ENCODE measurements around the gene TNFRSF1B. TPM values are rescaled to one million over a fixed set of nuclear protein-coding genes. Genes with fewer than 3 reads are reported as not detected.
"Not testable (repeated sequence)": the region's sequence is repeated elsewhere in the genome, so short reads cannot be mapped to it uniquely, and the experiment has no call there.

Gene TNFRSF1B
- total RNA-seq, 4 donors from 2014 or later = 8.8 to 53.4 (median 24.2) TPM

GRCh38 chr1:12208764-12209494, 42.1 kb downstream of the TNFRSF1B start:
- no peak for TF ChIP-seq POLR2A (IDR thresholded peaks at IDR 0.05)
- TF ChIP-seq, protein P1, sequence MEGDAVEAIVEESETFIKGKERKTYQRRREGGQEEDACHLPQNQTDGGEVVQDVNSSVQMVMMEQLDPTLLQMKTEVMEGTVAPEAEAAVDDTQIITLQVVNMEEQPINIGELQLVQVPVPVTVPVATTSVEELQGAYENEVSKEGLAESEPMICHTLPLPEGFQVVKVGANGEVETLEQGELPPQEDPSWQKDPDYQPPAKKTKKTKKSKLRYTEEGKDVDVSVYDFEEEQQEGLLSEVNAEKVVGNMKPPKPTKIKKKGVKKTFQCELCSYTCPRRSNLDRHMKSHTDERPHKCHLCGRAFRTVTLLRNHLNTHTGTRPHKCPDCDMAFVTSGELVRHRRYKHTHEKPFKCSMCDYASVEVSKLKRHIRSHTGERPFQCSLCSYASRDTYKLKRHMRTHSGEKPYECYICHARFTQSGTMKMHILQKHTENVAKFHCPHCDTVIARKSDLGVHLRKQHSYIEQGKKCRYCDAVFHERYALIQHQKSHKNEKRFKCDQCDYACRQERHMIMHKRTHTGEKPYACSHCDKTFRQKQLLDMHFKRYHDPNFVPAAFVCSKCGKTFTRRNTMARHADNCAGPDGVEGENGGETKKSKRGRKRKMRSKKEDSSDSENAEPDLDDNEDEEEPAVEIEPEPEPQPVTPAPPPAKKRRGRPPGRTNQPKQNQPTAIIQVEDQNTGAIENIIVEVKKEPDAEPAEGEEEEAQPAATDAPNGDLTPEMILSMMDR (IDR thresholded peaks at IDR 0.05) = peak; percentile 91 to 97 (median 95)
- intact Hi-C loops (cut with DNase I; ENCODE audit: low total_unique reads) = loop anchor here (2.0 kb wide), 1 partner anchor 84 kb away; no protein-coding TSS in a partner anchor
- H3K4me1 ChIP-seq = no peaks in the 10 kb centered on the region
- H3K36me3 ChIP-seq = no peaks in the 10 kb centered on the region
- peak overlapping the region in 1 of 2 donors; percentile 26 for H3K27ac ChIP-seq
- H3K27me3 ChIP-seq = no peaks in the 10 kb centered on the region
- no peaks in the 10 kb centered on the region for H3K9me3 ChIP-seq
- peak; percentile 87 to 88 for DNase-seq
- no peak overlapping the region for H3K4me3 ChIP-seq

DNA sequence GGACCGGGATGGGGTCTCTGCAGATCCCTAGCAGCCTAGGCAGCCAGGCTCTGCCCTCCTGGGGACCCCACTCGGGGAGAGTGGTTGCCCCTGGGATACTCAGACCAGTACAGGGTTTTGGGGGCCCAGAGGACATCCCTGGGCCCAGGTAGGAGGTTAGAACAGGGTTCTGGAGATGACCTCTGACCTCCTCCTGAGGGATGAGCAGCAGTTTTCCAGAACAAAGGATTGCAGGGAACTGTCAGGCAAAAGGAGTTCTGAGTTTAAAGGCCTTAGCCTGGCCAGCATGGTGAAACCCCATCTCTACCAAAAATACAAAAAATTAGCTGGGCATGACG, 42.7 kb downstream of the TNFRSF1B start:
- peak overlapping the region in 1 of 2 donors; percentile 26 for H3K27ac ChIP-seq
- no peaks in the 10 kb centered on the region for H3K4me1 ChIP-seq
- no peak for DNase-seq
- no peak for TF ChIP-seq POLR2A (IDR thresholded peaks at IDR 0.05)
- TF ChIP-seq, protein P1 (IDR thresholded peaks at IDR 0.05) = no peak
- H3K27me3 ChIP-seq = no peaks in the 10 kb centered on the region
- H3K9me3 ChIP-seq = no peaks in the 10 kb centered on the region
- H3K4me3 ChIP-seq = no peak overlapping the region
- no peaks in the 10 kb centered on the region for H3K36me3 ChIP-seq
- intact Hi-C loops (cut with DNase I; ENCODE audit: low total_unique reads) = loop anchor here (2.0 kb wide), 1 partner anchor 85 kb away; no protein-coding TSS in a partner anchor

GRCh38 chr1:12215118-12215961, 48.5 kb downstream of the TNFRSF1B start:
- DNase-seq = no peak

DNA sequence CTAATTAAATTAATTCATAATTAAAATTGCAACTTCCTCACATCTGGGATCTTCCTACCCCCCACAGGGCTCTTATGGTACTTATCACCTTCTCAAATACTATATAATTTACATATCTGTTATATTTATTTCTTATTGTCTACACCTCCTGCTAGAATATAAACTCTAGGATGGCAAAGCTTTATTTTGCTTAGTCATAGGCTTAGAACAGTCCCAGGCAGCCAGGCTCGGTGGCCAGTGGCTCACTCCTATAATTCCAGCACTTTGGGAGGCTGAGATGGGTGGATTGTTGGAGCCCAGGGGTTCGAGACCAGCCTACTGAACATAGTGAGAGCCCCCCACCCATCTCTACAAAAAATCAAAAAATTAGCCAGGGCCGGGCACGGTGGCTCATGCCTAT, 53.0 kb downstream of the TNFRSF1B start:
- intact Hi-C loops (cut with DNase I; ENCODE audit: low total_unique reads) = no loop called here
- no peaks in the 10 kb centered on the region for H3K36me3 ChIP-seq
- H3K27me3 ChIP-seq = no peaks in the 10 kb centered on the region
- no peaks in the 10 kb centered on the region for H3K9me3 ChIP-seq
- no peak for TF ChIP-seq POLR2A (IDR thresholded peaks at IDR 0.05)
- no peak overlapping the region for H3K27ac ChIP-seq
- no peak overlapping the region for H3K4me3 ChIP-seq
- H3K4me1 ChIP-seq = no peaks in the 10 kb centered on the region
- DNase-seq = no peak

More at GRCh38 chr1:12215118-12215961, 48.5 kb downstream of the TNFRSF1B start:
- Histone ChIP-seq H3K27me3 (no peaks in the 10 kb centered on the region), H3K27ac (no peak overlapping the region), H3K4me1 (no peaks in the 10 kb centered on the region), H3K36me3 (no peaks in the 10 kb centered on the region), H3K4me3 (no peak overlapping the region), H3K9me3 (no peaks in the 10 kb centered on the region)
- TF ChIP-seq, protein P1 (IDR thresholded peaks at IDR 0.05) = no peak
- TF ChIP-seq POLR2A (IDR thresholded peaks at IDR 0.05) = no peak
- intact Hi-C loops (cut with DNase I; ENCODE audit: low total_unique reads) = no loop called here

GRCh38 chr1:12220890-12221289, 54.1 kb downstream of the TNFRSF1B start:
- Histone ChIP-seq H3K4me1 (no peaks in the 10 kb centered on the region), H3K4me3 (no peak overlapping the region), H3K36me3 (no peaks in the 10 kb centered on the region), H3K27me3 (no peaks in the 10 kb centered on the region), H3K27ac (no peak overlapping the region), H3K9me3 (no peaks in the 10 kb centered on the region)
- no peak for DNase-seq
- intact Hi-C loops (cut with DNase I; ENCODE audit: low total_unique reads) = no loop called here
- no peak for TF ChIP-seq POLR2A (IDR thresholded peaks at IDR 0.05)
- TF ChIP-seq, protein P1 (IDR thresholded peaks at IDR 0.05) = no peak

- H3K4me3 ChIP-seq; H3K9me3 ChIP-seq; intact Hi-C loops (cut with DNase I; ENCODE audit: low total_unique reads); H3K27ac ChIP-seq; H3K27me3 ChIP-seq; H3K36me3 ChIP-seq; H3K4me1 ChIP-seq; DNase-seq: not testable (repeated sequence)
Observed at GRCh38 chr1:12222700-12223099, 55.9 kb downstream of the TNFRSF1B start.

DNA sequence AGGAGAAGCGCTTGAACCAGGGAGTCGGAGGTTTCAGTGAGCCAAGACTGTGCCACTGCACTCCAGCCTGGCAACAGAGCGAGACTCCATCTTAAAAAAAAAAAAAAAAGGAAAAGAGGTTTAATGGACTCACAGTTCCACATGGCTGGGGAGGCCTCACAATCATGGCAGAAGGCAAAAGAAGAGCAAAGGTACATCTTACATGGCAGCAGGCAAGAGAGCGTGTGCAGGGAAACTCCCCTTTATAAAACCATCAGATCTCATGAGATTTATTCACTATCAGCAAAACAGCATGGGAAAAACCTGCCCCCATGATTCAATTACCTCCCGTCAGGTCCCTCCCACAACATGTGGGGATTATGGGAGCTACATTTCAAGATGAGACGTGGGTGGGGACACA, 57.3 kb downstream of the TNFRSF1B start:
- H3K4me1 ChIP-seq; intact Hi-C loops (cut with DNase I; ENCODE audit: low total_unique reads); H3K27ac ChIP-seq; H3K9me3 ChIP-seq; H3K36me3 ChIP-seq; H3K27me3 ChIP-seq; H3K4me3 ChIP-seq; DNase-seq: not testable (repeated sequence)

All from uterus (tissue), 4 donors.